Tibial artery (tissue), 4 donors: ENCODE results near the gene NFKBIE.

Experiments used
- DNase-seq, 2 donors: peaks; one replicate each; pipeline ENCODE4 v3.0.0-alpha.2; 2019
- H3K27ac ChIP-seq, 2 donors: fragments of 200-600 bp; sonication (generic) in 1 of 2; 1 replicate in 1 of 2; 2 replicates in 1 of 2; pipeline ENCODE4 v1.5.1; 2018 to 2019; ENCODE audit warnings: mild to moderate bottlenecking in 1 of 2
- H3K27me3 ChIP-seq, 2 donors: fragments of 200-600 bp; sonication (generic) in 1 of 2; one replicate each; pipeline versions ENCODE4 v1.5.1 to v1.6.0; 2016 to 2019
- H3K36me3 ChIP-seq, 3 donors: fragments of 200-600 bp; sonication (generic) in 2 of 3; one replicate each; pipeline ENCODE4 v1.5.1; 2016 to 2019; ENCODE audit warnings: mild to moderate bottlenecking in 2 of 3
- H3K4me1 ChIP-seq, 4 donors: fragments of 200-600 bp; sonication (generic) in 2 of 4; 1 replicate in 3 of 4; 2 replicates in 1 of 4; pipeline ENCODE4 v1.5.1; 2016 to 2019
- H3K4me3 ChIP-seq, 2 donors: fragments of 200-600 bp; sonication (generic) in 1 of 2; 1 replicate in 1 of 2; 2 replicates in 1 of 2; pipeline ENCODE4 v1.5.1; 2018 to 2019; ENCODE audit warnings: mild to moderate bottlenecking in 2 of 2
- H3K9me3 ChIP-seq, 3 donors: fragments of 200-600 bp; sonication (generic) in 1 of 3; one replicate each; pipeline ENCODE4 v1.5.1; 2016 to 2019
- intact Hi-C: fragments of 100-400 bp; cut with DNase I; formaldehyde crosslinking; loops from one replicate; pipeline ENCODE4 v1.15.0; 2023; ENCODE audit warnings: low total_unique reads
- TF ChIP-seq, protein P1 (sequence below), 2 experiments: fragments of 200-600 bp in 1 of 2; fragments of 450-650 bp in 1 of 2; IDR thresholded peaks; one replicate each; pipeline ENCODE4 v1.5.1; 2017 to 2019; ENCODE audit warnings: antibody characterized with exemption in 2 of 2, mild to moderate bottlenecking in 1 of 2, moderate library complexity in 1 of 2

NFKBIE gene

DNA sequence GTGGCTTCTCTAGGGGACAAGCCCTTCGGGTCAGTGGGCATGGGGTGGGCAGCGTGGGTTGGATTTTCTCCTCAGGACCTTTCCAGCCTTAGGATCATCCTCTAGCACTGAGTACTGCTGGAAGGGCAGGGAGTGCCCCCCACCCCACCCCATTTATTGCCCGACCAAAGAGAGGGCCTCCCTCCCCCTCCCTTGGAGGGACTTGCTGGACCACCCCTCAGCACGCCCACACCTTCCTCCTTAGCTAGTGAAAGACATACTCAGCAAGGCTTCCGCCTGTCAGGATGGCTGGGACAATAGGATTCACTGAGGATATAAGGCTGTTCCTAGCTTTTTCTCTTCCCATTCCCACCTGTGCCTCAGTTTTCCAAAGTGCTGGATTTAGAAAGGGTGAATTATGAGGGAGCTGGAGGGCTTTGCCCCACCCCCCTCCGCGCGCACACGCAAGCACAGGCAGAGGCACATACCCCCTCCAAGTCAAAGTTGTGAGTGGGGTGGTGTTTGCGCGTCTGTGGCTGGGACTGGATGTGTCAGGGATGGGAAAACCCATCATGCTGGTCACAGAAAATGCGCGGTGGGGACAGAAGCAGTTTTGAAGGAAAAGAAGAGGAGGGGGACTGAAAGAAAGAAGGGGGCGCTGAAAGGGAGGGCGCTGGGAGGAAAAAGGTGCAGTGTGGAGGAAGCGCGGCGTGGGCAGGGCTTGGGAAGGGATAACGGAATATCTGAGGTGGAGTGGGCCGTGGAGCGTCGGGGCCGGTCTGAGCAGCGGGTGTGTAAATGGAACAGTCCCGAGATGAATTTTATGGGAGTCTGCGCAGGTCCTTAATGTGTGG lies 42.6 kb downstream of the NFKBIE start:
- DNase-seq: peak; percentile 59 to 75
- intact Hi-C loops: no loop called here
- Histone ChIP-seq H3K27ac (peak overlapping the region; percentile 97 to 99), H3K9me3 (no peaks in the 10 kb centered on the region), H3K4me1 (peaks cover 0 to 92% (median 77%) of the 10 kb centered on the region in 4 donors), H3K36me3 (no peaks in the 10 kb centered on the region), H3K27me3 (no peaks in the 10 kb centered on the region), H3K4me3 (peak overlapping the region; percentile 62 to 63)
- TF ChIP-seq, protein P1, sequence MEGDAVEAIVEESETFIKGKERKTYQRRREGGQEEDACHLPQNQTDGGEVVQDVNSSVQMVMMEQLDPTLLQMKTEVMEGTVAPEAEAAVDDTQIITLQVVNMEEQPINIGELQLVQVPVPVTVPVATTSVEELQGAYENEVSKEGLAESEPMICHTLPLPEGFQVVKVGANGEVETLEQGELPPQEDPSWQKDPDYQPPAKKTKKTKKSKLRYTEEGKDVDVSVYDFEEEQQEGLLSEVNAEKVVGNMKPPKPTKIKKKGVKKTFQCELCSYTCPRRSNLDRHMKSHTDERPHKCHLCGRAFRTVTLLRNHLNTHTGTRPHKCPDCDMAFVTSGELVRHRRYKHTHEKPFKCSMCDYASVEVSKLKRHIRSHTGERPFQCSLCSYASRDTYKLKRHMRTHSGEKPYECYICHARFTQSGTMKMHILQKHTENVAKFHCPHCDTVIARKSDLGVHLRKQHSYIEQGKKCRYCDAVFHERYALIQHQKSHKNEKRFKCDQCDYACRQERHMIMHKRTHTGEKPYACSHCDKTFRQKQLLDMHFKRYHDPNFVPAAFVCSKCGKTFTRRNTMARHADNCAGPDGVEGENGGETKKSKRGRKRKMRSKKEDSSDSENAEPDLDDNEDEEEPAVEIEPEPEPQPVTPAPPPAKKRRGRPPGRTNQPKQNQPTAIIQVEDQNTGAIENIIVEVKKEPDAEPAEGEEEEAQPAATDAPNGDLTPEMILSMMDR (IDR thresholded peaks at IDR 0.05): no peak

DNA sequence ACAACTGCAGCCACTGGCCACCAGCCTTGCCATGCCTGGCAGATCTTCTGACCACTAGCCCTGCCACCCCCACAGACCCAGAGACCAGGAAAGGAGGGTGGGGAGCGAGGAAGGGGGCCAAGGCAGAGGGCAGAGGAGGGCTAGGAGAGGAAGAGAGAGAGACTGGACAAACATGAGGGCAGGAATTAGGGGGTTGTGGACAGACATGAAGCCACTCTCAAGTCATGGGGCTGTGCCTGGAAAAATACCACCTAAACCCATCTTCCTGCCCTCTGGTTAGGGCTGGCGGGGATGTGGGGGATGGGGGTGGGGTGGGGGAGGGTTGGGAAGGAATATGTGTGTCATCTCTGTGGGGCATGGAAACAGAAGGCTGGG lies 43.4 kb downstream of the NFKBIE start:
- H3K36me3 ChIP-seq: no peaks in the 10 kb centered on the region
- intact Hi-C loops: no loop called here
- H3K9me3 ChIP-seq: no peaks in the 10 kb centered on the region
- H3K4me1 ChIP-seq: peaks cover 0 to 92% (median 77%) of the 10 kb centered on the region in 4 donors
- H3K27me3 ChIP-seq: no peaks in the 10 kb centered on the region
- TF ChIP-seq, protein P1 (IDR thresholded peaks at IDR 0.05): no peak
- no peak for DNase-seq
- peak overlapping the region; percentile 97 to 99 for H3K27ac ChIP-seq
- H3K4me3 ChIP-seq: peak overlapping the region; percentile 62 to 63

DNA sequence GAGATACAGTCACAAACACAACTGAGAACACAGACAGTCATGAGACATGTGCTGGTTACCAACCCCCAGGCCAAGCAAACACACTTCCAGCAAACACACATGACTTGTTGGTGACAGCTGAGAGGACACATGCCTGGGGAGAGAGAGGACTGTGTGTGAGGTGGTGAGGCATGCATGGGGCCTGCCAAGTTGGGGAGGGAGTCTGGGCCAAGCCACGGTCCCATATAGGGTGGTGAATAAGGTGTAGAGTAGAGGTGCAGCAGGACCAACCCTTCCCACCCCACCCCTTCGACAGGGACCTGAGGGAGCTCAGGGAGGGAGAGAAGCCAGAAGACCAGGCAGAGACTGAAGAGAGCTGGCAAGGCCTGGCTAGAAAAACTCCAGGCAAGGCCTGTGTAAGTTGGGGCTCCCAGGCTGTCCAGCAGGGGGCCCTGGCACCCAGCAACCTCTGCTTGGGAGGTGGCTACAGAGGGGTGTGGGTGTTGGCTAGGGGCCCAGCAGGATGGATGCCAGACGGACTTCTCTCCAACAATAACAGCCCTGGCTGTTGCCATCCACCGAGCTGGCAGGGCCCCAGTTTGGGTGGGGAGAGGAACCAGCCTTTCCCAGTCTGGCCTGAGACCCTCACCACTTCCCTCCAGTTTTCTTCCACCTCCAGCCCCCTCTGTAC lies 43.9 kb downstream of the NFKBIE start:
- H3K4me3 ChIP-seq: peak overlapping the region; percentile 62 to 63
- peak; percentile 95 to 98 for DNase-seq
- H3K36me3 ChIP-seq: no peaks in the 10 kb centered on the region
- intact Hi-C loops: no loop called here
- H3K9me3 ChIP-seq: no peaks in the 10 kb centered on the region
- peaks cover 0 to 91% (median 77%) of the 10 kb centered on the region in 4 donors for H3K4me1 ChIP-seq
- H3K27ac ChIP-seq: peak overlapping the region; percentile 97 to 99
- TF ChIP-seq, protein P1 (IDR thresholded peaks at IDR 0.05): peak; percentile 81 to 95
- no peaks in the 10 kb centered on the region for H3K27me3 ChIP-seq

DNA sequence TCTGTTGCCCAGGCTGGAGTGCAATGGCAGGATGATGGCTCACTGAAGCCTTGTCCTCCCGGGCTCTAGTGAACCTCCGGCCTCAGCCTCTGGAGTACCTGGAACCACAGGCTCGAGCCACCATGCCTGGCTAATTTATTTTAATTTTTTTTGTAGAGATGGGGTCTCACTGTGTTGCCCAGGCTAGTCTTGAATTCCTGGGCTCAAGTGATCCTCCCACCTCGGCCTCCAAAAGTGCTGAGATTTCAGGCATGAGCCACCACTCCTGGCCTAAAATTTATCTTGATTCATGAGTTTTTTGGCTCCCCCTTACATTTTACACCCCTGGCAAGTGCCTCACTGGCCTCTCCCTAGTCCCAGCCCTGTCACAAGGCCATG lies 44.4 kb downstream of the NFKBIE start:
- peak overlapping the region; percentile 68 to 83 for H3K4me3 ChIP-seq
- H3K4me1 ChIP-seq: peaks cover 0 to 86% (median 72%) of the 10 kb centered on the region in 4 donors
- no peaks in the 10 kb centered on the region for H3K9me3 ChIP-seq
- peak overlapping the region; percentile 97 to 99 for H3K27ac ChIP-seq
- no peaks in the 10 kb centered on the region for H3K27me3 ChIP-seq
- no peaks in the 10 kb centered on the region for H3K36me3 ChIP-seq
- intact Hi-C loops: no loop called here
- DNase-seq: no peak
- TF ChIP-seq, protein P1 (IDR thresholded peaks at IDR 0.05): no peak

DNA sequence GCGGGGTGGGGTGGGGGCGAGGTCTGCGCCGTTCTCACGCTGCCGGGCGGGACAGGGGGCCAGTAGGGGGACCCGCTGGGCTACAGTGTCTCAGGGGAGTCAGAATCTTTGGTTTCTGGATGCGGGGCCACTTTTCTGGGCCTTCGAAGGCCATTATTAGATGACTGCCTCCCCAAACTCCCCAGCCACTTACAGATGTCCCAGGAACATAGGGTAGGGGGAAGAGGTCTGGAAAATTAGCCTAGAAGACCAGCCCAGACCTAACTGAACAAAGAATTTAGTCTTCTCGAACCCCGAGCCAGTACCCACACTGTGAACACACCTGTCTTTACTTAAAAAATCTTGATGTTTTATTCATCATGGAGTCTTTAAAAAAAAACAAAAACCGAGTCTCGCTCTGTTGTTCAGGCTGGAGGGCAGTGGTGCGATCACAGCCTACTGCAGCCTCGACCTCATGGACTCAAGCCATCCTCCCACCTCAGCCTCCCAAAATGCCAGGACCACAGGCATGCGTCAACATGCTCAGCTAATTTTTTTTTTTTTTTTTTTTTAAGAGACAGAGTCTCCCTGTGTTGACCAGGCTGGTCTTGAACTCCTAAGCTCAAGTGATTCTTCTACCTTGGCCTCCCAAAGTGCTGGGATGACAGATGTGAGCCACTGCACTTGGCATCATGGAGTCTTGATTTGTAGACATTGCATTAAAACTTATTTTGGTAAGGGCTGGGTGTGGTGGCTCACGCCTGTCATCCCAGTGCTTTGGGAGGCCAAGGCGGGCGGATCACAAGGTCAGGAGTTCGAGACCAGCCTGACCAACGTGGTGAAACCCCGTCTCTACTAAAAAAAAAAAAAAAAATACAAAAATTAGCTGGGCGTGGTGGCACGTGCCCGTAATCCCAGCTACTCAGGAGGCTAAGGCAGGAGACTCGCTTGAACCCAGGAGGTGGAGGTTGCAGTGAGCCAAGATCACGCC lies 45.3 kb downstream of the NFKBIE start:
- H3K27me3 ChIP-seq: no peaks in the 10 kb centered on the region
- no peaks in the 10 kb centered on the region for H3K36me3 ChIP-seq
- TF ChIP-seq, protein P1 (IDR thresholded peaks at IDR 0.05): no peak
- peak overlapping the region; percentile 97 to 99 for H3K27ac ChIP-seq
- intact Hi-C loops: no loop called here
- DNase-seq: no peak
- H3K9me3 ChIP-seq: no peaks in the 10 kb centered on the region
- peak overlapping the region; percentile 68 to 83 for H3K4me3 ChIP-seq
- peaks cover 0 to 78% (median 64%) of the 10 kb centered on the region in 4 donors for H3K4me1 ChIP-seq
